HG03064 (cell line): Measurements from ENCODE around the gene AIFM2.

Experiments
- ATAC-seq: cut with Tn5 transposase; IDR thresholded peaks from one replicate; pipeline ENCODE4 v1.9.1; 2021; ENCODE audit warnings: low read depth; ENCODE audit not compliant: unreplicated experiment

The AIFM2 gene

DNA sequence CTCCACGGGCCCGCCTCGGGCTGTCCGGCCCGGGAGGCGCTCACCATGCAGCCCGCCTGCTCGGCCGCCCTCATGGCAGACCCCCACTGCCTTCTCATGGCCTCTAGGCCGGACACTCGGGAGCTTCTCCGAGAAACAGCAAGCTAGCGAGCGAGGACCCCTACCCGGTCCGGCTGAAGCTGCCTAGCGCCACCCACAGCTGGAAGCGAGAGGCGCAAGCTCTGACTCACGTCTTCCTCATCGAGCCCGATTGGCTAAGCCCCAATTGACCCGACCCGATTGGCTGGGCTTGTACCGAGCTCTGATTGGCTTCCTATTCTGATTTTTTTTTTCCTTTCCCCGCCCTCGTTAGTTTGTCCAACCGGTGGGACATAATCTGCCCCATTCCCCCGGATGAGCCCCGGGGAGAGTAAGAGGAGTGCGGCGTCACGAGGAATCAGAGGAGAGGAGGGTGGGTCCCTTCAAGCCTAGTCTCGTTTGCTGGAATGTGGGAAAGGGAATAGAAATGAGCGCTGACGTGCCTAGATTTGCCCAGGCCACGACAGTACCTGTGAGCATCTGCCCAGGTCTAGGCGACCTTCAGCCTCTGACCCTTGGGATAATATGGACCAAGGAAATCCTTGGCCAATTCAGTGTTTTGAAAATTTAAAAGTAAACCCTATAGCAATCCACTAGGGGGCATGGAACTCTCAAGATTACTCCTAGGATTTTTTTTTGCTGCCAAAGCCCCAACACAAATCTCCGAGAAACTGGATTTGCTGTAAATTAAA, 14.0 kb upstream of the AIFM2 start, which contains the start of gene TYSND1:
Gene TYSND1, minus strand, starts transcription at position 212 of the 770 bp plus-strand sequence. Its CDS starts 114 bp downstream, at position 98.
- peak; percentile 88 for ATAC-seq

DNA sequence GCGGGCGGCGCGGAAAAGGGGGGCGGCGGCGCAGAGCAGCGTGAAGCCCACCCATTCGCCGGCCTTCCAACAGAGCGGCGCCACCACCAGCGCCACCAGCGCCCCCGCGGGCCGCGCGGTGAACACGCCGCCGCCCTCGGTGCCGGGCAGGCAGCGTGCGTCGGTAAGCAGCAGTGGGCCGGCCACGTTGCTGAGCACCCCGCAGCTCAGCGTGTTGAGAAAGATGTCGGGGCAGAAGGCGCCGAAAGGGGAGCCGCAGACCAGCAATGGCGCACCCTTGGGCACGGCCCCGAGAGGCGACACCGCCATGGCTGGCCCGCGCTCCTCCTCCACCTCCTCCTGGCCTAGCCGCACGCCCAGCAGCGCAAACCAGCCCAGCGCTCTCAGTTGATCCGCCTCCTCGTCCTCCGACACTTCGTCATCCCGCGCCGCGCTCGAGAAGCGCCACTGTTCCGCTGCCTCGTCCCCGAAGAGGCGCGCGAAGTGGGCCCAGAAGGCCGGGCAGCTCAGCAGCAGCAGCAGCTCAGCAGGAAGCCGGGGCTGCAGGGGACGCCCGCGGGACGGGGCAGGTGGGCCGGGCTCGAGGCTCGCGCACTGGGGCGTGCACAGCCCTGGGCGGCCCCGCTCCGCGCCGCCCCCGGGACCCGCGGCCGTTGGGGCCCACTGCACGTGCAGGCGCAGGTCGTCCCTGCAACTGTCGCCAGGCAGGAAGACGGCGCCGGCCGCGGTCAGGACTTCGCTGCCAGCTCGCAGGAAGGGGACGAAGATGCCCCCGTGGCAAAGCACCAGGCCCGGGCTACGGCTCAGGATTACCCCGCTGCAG, 13.3 kb upstream of the AIFM2 start:
- peak; percentile 42 for ATAC-seq

- ATAC-seq, result peak; percentile 3
These were observed 12.6 kb upstream of the AIFM2 start for GRCh38 chr10:70145166-70145665.

DNA sequence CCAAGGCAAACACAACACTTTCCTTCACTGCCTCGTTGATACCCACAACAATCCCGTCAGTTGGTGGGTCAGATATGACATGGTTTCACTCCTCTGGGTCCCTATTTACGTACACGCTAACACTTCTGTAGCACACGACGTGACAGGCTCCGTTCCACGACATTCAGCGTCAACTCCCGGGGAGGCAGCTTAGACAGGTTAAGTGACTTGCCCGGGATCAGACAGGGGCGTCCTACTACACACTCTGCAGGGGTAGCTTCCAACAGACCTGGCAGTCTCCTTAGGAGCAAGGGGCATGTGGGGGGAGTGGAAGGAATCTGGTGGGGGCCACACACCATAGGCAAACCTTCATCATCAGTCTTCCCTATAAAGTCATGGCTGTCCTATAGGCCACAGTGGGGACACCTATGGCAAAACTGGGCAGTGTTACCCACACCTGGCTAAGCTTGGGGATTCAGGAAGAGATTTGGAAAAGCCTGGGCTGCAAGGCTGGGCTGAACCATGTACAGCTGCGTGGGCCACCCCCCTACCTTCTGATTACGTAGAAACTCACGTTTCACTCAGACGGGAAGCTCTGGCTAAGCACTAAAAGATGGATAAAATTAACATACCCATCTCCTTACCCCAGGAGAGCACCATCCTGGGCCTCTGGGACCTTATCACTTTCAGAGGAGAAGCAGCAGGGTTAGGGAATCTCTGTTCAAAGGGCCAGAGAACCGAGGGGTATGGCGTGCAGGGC, 11.9 kb upstream of the AIFM2 start:
- ATAC-seq, result no peak

DNA sequence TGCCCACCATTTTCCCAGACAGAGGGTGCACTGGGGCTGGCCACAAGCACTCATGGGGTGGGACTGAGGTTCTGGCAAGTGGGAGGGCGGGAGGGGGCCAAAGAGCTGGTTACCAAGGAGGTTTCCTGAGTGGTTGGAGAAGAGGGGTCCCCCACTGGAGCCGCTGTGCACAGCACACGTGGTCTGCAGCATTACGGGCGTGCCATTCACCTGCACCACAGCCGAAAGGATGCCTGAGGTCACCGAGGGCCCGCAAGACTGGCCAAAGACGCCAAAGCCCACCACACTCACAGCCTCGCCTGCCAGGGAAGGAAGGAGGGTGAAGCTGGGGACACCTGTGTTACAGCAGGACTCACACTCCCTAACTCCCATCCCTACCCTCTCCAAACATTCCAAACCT, 9.9 kb upstream of the AIFM2 start:
- ATAC-seq, result no peak

DNA sequence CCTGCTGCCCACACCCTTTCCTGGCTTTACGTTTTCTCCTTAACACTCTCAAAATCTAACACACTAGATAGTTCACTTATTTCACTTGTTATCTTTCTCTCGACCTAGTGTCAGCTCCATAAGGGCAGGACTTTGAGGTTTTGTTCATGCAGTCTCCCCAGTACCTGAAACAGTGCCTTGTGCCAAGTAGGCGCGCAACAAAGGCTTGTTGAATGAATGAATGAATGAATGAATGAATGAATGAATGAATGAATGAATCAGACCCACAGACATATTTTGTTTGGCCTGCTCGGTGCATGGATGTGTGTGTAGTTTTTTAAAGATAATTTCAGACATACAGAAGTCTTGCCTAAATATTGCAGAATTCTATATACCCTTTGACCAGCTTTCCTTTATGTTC, 7.7 kb upstream of the AIFM2 start:
- no peak for ATAC-seq

DNA sequence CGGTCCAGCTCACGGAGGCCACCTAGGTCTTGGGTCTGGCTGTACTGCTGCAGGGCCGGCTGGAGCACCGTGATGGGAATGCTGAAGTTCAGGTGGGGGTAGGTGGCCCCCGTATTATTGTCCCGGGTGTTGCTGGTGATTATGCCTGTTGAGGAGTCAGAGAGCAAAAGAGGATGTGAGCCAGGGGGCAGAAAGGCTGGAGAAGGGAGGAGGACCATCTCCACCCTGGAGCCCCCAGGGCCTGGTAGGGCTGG, 7.3 kb upstream of the AIFM2 start:
- ATAC-seq, result no peak

GRCh38 chr10:70139151-70139996, 6.7 kb upstream of the AIFM2 start:
- ATAC-seq, result no peak

GRCh38 chr10:70137927-70138883, 5.6 kb upstream of the AIFM2 start:
- ATAC-seq, result no peak

GRCh38 chr10:70137135-70137534, 4.5 kb upstream of the AIFM2 start:
- ATAC-seq, result no peak

GRCh38 chr10:70135684-70136083, 3.1 kb upstream of the AIFM2 start:
- no peak for ATAC-seq

GRCh38 chr10:70135046-70135445, 2.4 kb upstream of the AIFM2 start:
- ATAC-seq, result no peak

DNA sequence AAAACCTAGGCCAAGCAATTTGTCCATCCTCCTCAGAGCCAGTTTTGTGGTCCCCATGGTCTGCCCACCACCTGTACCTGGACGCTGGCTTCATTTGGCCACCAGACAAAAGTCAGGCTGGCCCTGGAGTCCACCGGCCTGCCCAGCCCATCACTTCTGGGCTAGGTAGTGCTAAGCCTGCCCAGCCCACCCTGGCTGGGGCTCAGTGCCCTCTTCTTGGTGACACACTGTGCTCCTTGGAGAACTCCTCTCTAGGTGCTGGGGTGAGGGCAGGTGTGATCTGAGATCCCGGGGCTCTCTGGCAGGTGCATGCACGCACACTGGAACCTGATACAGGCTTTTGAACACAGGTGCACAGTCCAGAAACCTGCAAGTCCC, 1.1 kb downstream of the AIFM2 start:
- ATAC-seq, result no peak

DNA sequence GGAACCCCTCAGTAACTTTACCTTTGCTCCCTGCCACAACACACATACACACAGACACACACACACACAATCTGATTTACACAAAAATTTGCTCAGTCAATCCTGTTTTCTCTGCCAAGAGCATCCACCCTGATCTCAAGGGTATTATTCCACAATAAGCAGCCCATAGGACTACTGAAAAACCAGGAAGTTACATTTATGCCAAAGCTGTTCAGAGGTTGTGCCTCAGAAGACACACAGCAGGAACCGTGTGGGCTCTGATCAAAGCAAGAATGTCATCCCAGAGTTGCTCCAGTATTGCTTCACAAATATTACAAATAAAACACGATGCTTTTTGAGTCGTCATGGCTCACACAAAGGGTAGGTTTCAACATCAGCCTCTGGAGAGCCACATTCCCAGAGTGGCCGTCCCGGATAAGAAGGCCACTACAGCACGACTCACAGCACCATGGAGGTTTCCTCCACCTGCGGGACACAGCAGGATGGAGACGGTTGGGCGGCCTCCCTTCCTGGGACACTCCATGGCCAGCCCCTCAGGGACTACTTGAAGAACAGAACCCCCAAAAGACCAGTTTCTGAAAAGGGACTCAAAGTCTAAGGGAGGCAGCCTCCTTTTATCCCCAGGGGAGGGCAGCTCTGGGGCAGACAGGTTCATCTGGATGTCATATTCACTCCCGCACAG, 1.6 kb downstream of the AIFM2 start:
- no peak for ATAC-seq

DNA sequence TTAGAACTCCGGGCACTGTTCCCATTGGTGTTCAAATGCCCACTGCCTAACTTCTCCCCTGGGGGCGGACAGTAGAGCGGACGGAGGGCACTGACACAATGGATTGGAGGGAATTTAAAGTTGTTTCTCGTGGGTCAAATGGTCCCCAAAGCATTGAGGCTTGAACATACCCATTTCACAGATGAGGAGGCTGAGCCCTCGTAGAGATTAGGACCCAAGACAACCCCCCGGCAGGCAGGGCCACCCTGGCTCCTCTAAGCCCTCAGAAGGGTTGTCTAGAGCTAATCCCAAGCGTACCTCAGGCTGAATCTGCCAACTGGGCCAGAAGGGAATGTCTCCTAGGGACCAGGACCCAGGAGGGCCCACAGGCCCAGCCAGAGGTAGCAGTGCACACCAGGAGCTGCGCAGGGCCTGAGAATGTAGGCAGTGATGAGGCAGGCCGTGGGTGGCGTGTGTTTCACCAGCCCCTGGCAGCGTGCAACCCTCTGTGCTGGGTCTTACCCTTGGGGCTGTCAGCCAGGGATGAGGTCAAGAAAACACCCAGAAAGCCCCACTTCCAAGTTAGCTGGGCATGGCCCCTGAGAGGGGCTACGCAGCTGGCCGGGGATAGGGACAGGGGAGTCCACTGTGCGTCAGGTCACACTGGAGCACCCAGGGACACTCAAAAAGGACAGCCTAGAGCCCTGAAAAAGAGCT, 5.8 kb downstream of the AIFM2 start:
- ATAC-seq, result no peak

GRCh38 chr10:70125918-70126552, 6.6 kb downstream of the AIFM2 start:
- no peak for ATAC-seq

DNA sequence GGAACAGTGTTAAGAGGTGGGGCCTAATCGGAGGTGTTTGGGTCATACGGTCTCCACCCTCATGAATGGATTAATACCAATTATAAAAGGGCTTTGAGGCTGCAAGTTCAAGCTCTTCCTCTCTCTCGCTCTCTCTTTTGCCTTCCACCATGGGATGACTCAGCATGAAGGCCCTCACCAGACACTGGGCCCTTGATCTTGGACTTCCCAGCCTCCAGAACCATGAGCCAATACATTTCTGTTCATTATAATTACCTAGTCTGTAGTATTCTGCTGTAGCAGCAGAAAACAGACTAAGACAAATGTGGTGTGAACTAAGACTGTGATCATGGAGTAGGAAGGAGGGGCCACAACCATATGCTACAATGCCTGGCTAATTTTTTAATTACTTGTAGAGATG, 7.7 kb downstream of the AIFM2 start:
- no peak for ATAC-seq

DNA sequence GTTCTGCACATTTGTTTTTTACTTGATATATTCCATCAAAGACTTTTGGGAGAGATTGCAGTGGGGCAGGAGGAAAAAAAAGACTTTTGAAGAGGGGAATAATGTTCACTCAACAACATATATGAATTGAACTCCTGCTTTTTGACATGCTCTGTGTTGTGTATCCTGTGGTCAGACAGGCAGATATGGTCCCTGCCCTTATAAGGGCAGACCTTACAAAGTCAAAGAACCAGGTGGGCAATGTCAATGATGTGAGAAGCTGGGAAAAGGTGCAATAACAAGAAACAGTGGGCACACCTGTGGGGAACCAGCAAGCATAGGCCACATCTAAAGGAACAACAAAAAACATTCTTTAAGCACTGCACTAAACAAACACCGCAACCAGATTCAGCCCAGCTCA, 8.2 kb downstream of the AIFM2 start:
- ATAC-seq, result no peak
